Stimulated activated CD4-positive, alpha-beta T cell treated with anti-CD3 and anti-CD28 coated beads, Interleukin-12 subunit alpha, Interleukin-12 subunit beta, amount 100 ng/mL, for 48 hours (primary cell): Measurements from ENCODE around the gene AAK1.
"Not testable (repeated sequence)": the region's sequence is repeated elsewhere in the genome, so short reads cannot be mapped to it uniquely, and the experiment has no call there.

Source experiments
- DNase-seq, 3 donors: peaks; one replicate each; pipeline ENCODE4 v3.0.0-alpha.2; 2020; ENCODE audit warnings: low read depth in 2 of 3, low spot score in 1 of 3

Gene AAK1

GRCh38 chr2:69459936-69460335 lies 183.6 kb downstream of the AAK1 start:
- DNase-seq = no peak

- no peak for DNase-seq
Observed at GRCh38 chr2:69456950-69457445, 186.5 kb downstream of the AAK1 start.

GRCh38 chr2:69456154-69456553 lies 187.4 kb downstream of the AAK1 start:
- DNase-seq = no peak

GRCh38 chr2:69454976-69455375 lies 188.6 kb downstream of the AAK1 start:
- DNase-seq = no peak

- peak in 2 of 3 donors; percentile 11 to 21 for DNase-seq
Observed at GRCh38 chr2:69453475-69454129, 189.9 kb downstream of the AAK1 start.

- no peak for DNase-seq
Observed at GRCh38 chr2:69452687-69453086, 190.9 kb downstream of the AAK1 start.

- no peak for DNase-seq
Observed at GRCh38 chr2:69450735-69451416, 192.7 kb downstream of the AAK1 start.

- DNase-seq = no peak
Observed at GRCh38 chr2:69449906-69450305, 193.6 kb downstream of the AAK1 start.

- not testable (repeated sequence) for DNase-seq
Observed at GRCh38 chr2:69443673-69444072, 199.9 kb downstream of the AAK1 start.

GRCh38 chr2:69439499-69439898 lies 204.0 kb downstream of the AAK1 start:
- DNase-seq = not testable (repeated sequence)

- DNase-seq = no peak
Observed at GRCh38 chr2:69438580-69438979, 205.0 kb downstream of the AAK1 start.

GRCh38 chr2:69437751-69438154 lies 205.8 kb downstream of the AAK1 start:
- no peak for DNase-seq

GRCh38 chr2:69436938-69437750 lies 206.4 kb downstream of the AAK1 start, which contains the start of gene NFU1:
Gene NFU1, minus strand, starts transcription at chr2:69437435. Its CDS starts 13 bp downstream, at chr2:69437422.
- DNase-seq = peak; percentile 75 to 85 (median 84)

- DNase-seq = no peak
Observed at GRCh38 chr2:69436596-69436937, 207.0 kb downstream of the AAK1 start.

GRCh38 chr2:69434753-69435152 lies 208.8 kb downstream of the AAK1 start:
- no peak for DNase-seq

GRCh38 chr2:69429491-69430183 lies 213.9 kb downstream of the AAK1 start:
- no peak for DNase-seq

- DNase-seq = no peak
Observed at GRCh38 chr2:69428981-69429380, 214.6 kb downstream of the AAK1 start.

GRCh38 chr2:69424419-69424818 lies 219.1 kb downstream of the AAK1 start:
- DNase-seq = no peak

GRCh38 chr2:69422198-69422597 lies 221.3 kb downstream of the AAK1 start:
- no peak for DNase-seq

- DNase-seq = not testable (repeated sequence)
Observed at GRCh38 chr2:69419111-69419510, 224.4 kb downstream of the AAK1 start.

- DNase-seq = no peak
Observed at GRCh38 chr2:69416147-69416546, 227.4 kb downstream of the AAK1 start.
